GM12801 (cell line): ENCODE measurements around the gene NAV3.

ENCODE experiments used
- TF ChIP-seq, protein P1 (sequence below): IDR thresholded peaks from one replicate; pipeline ENCODE4 v1.5.1; 2011; ENCODE audit warnings: control low read depth; ENCODE audit not compliant: insufficient read length; ENCODE audit errors: extremely low read depth

The NAV3 gene

GRCh38 chr12:77963576-77964178 is 133.0 kb downstream of the NAV3 start:
- TF ChIP-seq, protein P1, sequence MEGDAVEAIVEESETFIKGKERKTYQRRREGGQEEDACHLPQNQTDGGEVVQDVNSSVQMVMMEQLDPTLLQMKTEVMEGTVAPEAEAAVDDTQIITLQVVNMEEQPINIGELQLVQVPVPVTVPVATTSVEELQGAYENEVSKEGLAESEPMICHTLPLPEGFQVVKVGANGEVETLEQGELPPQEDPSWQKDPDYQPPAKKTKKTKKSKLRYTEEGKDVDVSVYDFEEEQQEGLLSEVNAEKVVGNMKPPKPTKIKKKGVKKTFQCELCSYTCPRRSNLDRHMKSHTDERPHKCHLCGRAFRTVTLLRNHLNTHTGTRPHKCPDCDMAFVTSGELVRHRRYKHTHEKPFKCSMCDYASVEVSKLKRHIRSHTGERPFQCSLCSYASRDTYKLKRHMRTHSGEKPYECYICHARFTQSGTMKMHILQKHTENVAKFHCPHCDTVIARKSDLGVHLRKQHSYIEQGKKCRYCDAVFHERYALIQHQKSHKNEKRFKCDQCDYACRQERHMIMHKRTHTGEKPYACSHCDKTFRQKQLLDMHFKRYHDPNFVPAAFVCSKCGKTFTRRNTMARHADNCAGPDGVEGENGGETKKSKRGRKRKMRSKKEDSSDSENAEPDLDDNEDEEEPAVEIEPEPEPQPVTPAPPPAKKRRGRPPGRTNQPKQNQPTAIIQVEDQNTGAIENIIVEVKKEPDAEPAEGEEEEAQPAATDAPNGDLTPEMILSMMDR: no peak

DNA sequence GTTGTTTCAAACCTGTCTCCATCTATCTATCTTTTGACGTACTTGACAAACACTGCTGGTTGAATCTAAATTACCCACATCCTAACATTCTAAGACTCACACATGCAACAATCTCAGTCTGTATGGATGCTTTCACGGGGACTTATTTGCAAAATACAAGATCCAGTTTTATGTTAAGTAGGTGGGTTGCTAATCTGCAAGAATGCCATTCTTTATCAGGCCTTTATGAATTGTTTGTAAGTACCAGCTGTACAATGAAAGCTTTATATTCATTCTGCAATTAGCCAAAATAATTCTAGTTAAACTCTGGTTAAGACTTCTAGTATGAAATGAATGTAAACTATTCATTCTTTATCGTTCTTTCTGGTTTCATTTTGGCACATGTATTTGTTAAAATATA is 135.1 kb downstream of the NAV3 start:
- TF ChIP-seq, protein P1: no peak

GRCh38 chr12:77968021-77968420 is 137.3 kb downstream of the NAV3 start:
- TF ChIP-seq, protein P1: no peak

GRCh38 chr12:77968571-77968970 is 137.9 kb downstream of the NAV3 start:
- TF ChIP-seq, protein P1: no peak

- TF ChIP-seq, protein P1: no peak
Observed at GRCh38 chr12:77973579-77973978, 142.9 kb downstream of the NAV3 start.

- TF ChIP-seq, protein P1: no peak
Observed at GRCh38 chr12:77974645-77975044, 144.0 kb downstream of the NAV3 start.

DNA sequence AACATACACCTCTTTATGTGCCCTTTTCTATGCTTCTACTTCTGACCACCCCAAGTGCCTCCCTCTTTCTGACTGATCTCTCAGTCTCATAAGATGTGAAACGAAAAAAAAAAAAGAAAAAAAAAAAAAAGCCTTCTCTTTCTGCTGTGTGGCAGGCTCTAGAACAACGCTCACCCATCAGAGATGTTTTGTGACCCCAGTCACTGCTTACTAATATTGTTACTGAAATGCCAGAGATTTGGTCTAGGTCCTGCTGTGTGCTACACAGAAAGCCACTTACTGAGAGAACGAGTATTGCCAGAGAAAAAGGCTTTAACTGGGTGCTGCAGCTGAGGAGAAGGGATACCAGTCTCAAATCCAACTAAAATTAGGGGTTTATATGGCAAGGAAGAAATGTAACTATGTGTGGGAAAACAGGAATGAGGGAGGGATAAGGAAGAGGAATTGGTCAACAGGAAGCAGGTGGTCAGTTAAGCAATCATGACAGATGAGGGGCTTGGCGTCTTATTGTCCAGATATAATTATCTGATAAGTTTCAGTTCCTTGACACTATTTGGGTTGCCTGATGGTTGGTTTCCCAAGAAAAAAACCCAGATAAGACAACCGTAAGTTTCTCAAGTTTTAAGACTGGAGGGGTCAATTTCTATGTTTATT is 149.0 kb downstream of the NAV3 start:
- TF ChIP-seq, protein P1: no peak

- TF ChIP-seq, protein P1: no peak
Observed at GRCh38 chr12:77980782-77981181, 150.1 kb downstream of the NAV3 start.
